ENCODE results near the gene MYO5A. TPM values are rescaled to one million over a fixed set of nuclear protein-coding genes. Genes with fewer than 3 reads are reported as not detected.

Gene MYO5A
- total RNA-seq, 4 donors from 2014 or later, result 8.9 to 65.2 (median 12.7) TPM

- H3K27me3 ChIP-seq, result no peaks in the 10 kb centered on the region
- no peaks in the 10 kb centered on the region for H3K9me3 ChIP-seq
- H3K4me1 ChIP-seq, result no peaks in the 10 kb centered on the region
- no peak overlapping the region for H3K4me3 ChIP-seq
- H3K27ac ChIP-seq, result no peak overlapping the region
- no peak for DNase-seq
- TF ChIP-seq POLR2A (IDR thresholded peaks at IDR 0.05) (no peak), CTCF (IDR thresholded peaks at IDR 0.05) (no peak)
- no peaks in the 10 kb centered on the region for H3K36me3 ChIP-seq
These were observed 30.0 kb downstream of the MYO5A start for GRCh38 chr15:52498706-52499105.

- H3K9me3 ChIP-seq, result no peaks in the 10 kb centered on the region
- H3K27me3 ChIP-seq, result no peaks in the 10 kb centered on the region
- no peaks in the 10 kb centered on the region for H3K36me3 ChIP-seq
- H3K27ac ChIP-seq, result no peak overlapping the region
- H3K4me1 ChIP-seq, result no peaks in the 10 kb centered on the region
- no peak overlapping the region for H3K4me3 ChIP-seq
- TF ChIP-seq CTCF (IDR thresholded peaks at IDR 0.05) (no peak), POLR2A (IDR thresholded peaks at IDR 0.05) (no peak)
- DNase-seq, result no peak
These were observed 31.8 kb downstream of the MYO5A start for GRCh38 chr15:52496776-52497470.

GRCh38 chr15:52496175-52496574 lies 32.5 kb downstream of the MYO5A start:
- no peak overlapping the region for H3K27ac ChIP-seq
- H3K4me3 ChIP-seq, result no peak overlapping the region
- no peaks in the 10 kb centered on the region for H3K27me3 ChIP-seq
- TF ChIP-seq POLR2A (IDR thresholded peaks at IDR 0.05) (no peak), CTCF (IDR thresholded peaks at IDR 0.05) (no peak)
- no peaks in the 10 kb centered on the region for H3K36me3 ChIP-seq
- DNase-seq, result no peak
- no peaks in the 10 kb centered on the region for H3K4me1 ChIP-seq
- no peaks in the 10 kb centered on the region for H3K9me3 ChIP-seq

GRCh38 chr15:52495125-52495524 lies 33.6 kb downstream of the MYO5A start:
- TF ChIP-seq POLR2A (IDR thresholded peaks at IDR 0.05) (no peak), CTCF (IDR thresholded peaks at IDR 0.05) (no peak)
- Histone ChIP-seq H3K27me3 (no peaks in the 10 kb centered on the region), H3K36me3 (no peaks in the 10 kb centered on the region), H3K4me3 (no peak overlapping the region), H3K4me1 (no peaks in the 10 kb centered on the region), H3K9me3 (no peaks in the 10 kb centered on the region), H3K27ac (no peak overlapping the region)
- no peak for DNase-seq

GRCh38 chr15:52493968-52494367 lies 34.7 kb downstream of the MYO5A start:
- no peak for DNase-seq
- no peaks in the 10 kb centered on the region for H3K4me1 ChIP-seq
- no peaks in the 10 kb centered on the region for H3K36me3 ChIP-seq
- no peaks in the 10 kb centered on the region for H3K9me3 ChIP-seq
- no peak overlapping the region for H3K27ac ChIP-seq
- no peak overlapping the region for H3K4me3 ChIP-seq
- TF ChIP-seq CTCF (IDR thresholded peaks at IDR 0.05), result no peak
- no peak for TF ChIP-seq POLR2A (IDR thresholded peaks at IDR 0.05)
- no peaks in the 10 kb centered on the region for H3K27me3 ChIP-seq

- DNase-seq, result no peak
- no peaks in the 10 kb centered on the region for H3K36me3 ChIP-seq
- no peak for TF ChIP-seq CTCF (IDR thresholded peaks at IDR 0.05)
- TF ChIP-seq POLR2A (IDR thresholded peaks at IDR 0.05), result no peak
- no peaks in the 10 kb centered on the region for H3K27me3 ChIP-seq
- no peaks in the 10 kb centered on the region for H3K4me1 ChIP-seq
- H3K4me3 ChIP-seq, result no peak overlapping the region
- no peak overlapping the region for H3K27ac ChIP-seq
- H3K9me3 ChIP-seq, result no peaks in the 10 kb centered on the region
These were observed 36.5 kb downstream of the MYO5A start for GRCh38 chr15:52492132-52492531.

All from Peyer's patch (tissue), 4 donors.